ENCODE data around the gene PHB1. TPM values are rescaled to one million over a fixed set of nuclear protein-coding genes. Genes with fewer than 3 reads are reported as not detected.
A peak's percentile ranks its signal among the peaks of the same experiment; 100 is the strongest.
"Not testable (repeated sequence)": the region's sequence is repeated elsewhere in the genome, so short reads cannot be mapped to it uniquely, and the experiment has no call there.

PHB1 gene
- total RNA-seq, 1 experiment from 2014 or later: 325 TPM

DNA sequence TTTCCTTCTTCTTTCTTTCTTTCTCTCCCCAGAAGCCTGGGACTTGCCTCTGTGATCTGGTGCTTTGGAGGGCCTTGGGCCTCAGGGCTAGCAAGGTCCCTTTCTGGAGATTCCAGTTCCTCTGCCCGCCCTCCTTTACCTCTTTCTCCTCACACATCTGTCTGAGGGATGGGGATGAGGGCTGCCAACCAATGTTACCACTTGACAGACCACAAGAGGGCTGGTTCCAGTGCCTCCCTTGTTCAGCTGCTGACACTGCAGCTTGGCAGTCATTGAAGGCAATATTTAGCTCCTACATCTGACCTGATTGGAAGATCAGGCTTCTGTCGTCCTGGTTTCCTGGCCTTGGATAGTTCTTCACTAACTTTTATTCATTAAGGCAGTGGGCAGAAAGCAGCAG, 49.0 kb downstream of the PHB1 start:
- H3K9me3 Mint-ChIP-seq: no peaks in the 10 kb centered on the region
- WGBS (ENCODE audit: extremely low coverage, insufficient read length, low lambda C conversion rate): no CpG with 5 or more reads among the region's 2 CpGs
- H2BK15ac ChIP-seq (ENCODE audit: low read depth, low read length): no peak overlapping the region
- no peaks in the 10 kb centered on the region for H3K36me3 Mint-ChIP-seq (ENCODE audit: insufficient read depth in 1 of 3, low read depth in 3 of 3)
- H2BK5ac ChIP-seq (ENCODE audit: insufficient read length, low read length): no peak overlapping the region
- no peak overlapping the region for H3K23ac ChIP-seq (ENCODE audit: insufficient read length, low read depth, low read length)
- H3K14ac ChIP-seq (ENCODE audit: insufficient read depth, low read length): no peak overlapping the region
- no peak overlapping the region for H2AFZ ChIP-seq (ENCODE audit: low read length)
- peaks cover 26 to 38% of the 10 kb centered on the region in 2 experiments for H3K4me1 Mint-ChIP-seq
- H4K8ac ChIP-seq (replicated peaks; ENCODE audit: insufficient read length, low read depth, low read length): no peak overlapping the region
- H3K27ac Mint-ChIP-seq: peak overlapping the region in 1 of 3 experiments; percentile 41; a peak in 2 of 7 replicates
- DNase-seq: peak; percentile 76
- no peak overlapping the region for H2BK120ac ChIP-seq (ENCODE audit: low read depth, low read length, poor library complexity, severe bottlenecking)
- H3K4me2 ChIP-seq (ENCODE audit: insufficient read depth, insufficient read length, low read length): no peak overlapping the region
- H3K27me3 Mint-ChIP-seq (ENCODE audit: low read depth): no peaks in the 10 kb centered on the region
- no peak overlapping the region for H3T11ph ChIP-seq (ENCODE audit: low read length)
- H2BK20ac ChIP-seq (ENCODE audit: low read depth, low read length, poor library complexity, severe bottlenecking): no peak overlapping the region
- no peak overlapping the region for H3K18ac ChIP-seq (ENCODE audit: insufficient read length, low read depth, low read length)
- H3K56ac ChIP-seq (ENCODE audit: insufficient read length, low read depth, low read length): no peak overlapping the region
- TF ChIP-seq, protein P1, sequence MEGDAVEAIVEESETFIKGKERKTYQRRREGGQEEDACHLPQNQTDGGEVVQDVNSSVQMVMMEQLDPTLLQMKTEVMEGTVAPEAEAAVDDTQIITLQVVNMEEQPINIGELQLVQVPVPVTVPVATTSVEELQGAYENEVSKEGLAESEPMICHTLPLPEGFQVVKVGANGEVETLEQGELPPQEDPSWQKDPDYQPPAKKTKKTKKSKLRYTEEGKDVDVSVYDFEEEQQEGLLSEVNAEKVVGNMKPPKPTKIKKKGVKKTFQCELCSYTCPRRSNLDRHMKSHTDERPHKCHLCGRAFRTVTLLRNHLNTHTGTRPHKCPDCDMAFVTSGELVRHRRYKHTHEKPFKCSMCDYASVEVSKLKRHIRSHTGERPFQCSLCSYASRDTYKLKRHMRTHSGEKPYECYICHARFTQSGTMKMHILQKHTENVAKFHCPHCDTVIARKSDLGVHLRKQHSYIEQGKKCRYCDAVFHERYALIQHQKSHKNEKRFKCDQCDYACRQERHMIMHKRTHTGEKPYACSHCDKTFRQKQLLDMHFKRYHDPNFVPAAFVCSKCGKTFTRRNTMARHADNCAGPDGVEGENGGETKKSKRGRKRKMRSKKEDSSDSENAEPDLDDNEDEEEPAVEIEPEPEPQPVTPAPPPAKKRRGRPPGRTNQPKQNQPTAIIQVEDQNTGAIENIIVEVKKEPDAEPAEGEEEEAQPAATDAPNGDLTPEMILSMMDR (conservative IDR thresholded peaks at IDR 0.05): peak; percentile 56
- no peaks in the 10 kb centered on the region for H3K27me3 ChIP-seq (ENCODE audit: insufficient read depth, low read length)
- H3K27ac ChIP-seq (ENCODE audit: insufficient read length, low read depth, low read length): no peak overlapping the region
- no peak overlapping the region for H4K91ac ChIP-seq (ENCODE audit: insufficient read length, low read depth, low read length)
- H2AK5ac ChIP-seq (ENCODE audit: insufficient read length, low read length): no peak overlapping the region
- H3K79me1 ChIP-seq (ENCODE audit: insufficient read depth, low read depth, low read length, poor library complexity, severe bottlenecking): no peaks in the 10 kb centered on the region
- H3K23me2 ChIP-seq (ENCODE audit: insufficient read length, low read depth, low read length, poor library complexity, severe bottlenecking): peaks cover 12% of the 10 kb centered on the region
- H3K9me3 ChIP-seq (ENCODE audit: control insufficient read depth, low read depth, low read length): no peaks in the 10 kb centered on the region
- no peaks in the 10 kb centered on the region for H4K20me1 ChIP-seq (ENCODE audit: control insufficient read depth, insufficient read depth, insufficient read length)
- H3K4me1 ChIP-seq (ENCODE audit: insufficient read depth, low read length): peaks cover 1% of the 10 kb centered on the region; the same call in 1 of the 2 replicates
- H3K4me3 Mint-ChIP-seq: no peak overlapping the region
- H3K4ac ChIP-seq (ENCODE audit: low read depth, low read length): no peak overlapping the region
- H2BK12ac ChIP-seq (ENCODE audit: insufficient read length, low read depth, low read length): no peak overlapping the region
- no peaks in the 10 kb centered on the region for H3K79me2 ChIP-seq (ENCODE audit: insufficient read depth, low read length)
- H4K5ac ChIP-seq (ENCODE audit: insufficient read length, low read depth, low read length): no peak overlapping the region
- no peak overlapping the region for H3K9ac ChIP-seq (ENCODE audit: extremely low read depth, insufficient read length, low read length)

DNA sequence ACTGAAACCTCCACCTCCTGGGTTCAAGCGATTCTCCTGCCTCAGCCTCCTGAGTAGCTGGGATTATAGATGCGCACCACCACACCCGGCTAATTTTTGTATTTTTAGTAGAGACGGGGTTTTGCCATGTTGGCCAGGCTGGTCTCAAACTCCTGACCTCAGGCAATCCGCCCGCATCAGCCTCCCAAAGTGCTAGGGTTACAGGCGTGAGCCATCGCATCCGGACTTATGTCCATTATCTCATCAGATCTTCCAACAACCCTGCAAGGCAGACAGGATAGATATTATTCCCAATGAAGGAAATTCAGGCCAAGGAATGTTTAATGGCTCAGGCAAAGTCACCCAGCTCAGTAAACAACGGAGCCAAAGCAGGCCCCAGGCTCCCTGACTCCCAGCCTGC, 49.6 kb downstream of the PHB1 start:
- H2BK15ac ChIP-seq (ENCODE audit: low read depth, low read length); H2BK5ac ChIP-seq (ENCODE audit: insufficient read length, low read length); H3K23ac ChIP-seq (ENCODE audit: insufficient read length, low read depth, low read length); H4K20me1 ChIP-seq (ENCODE audit: control insufficient read depth, insufficient read depth, insufficient read length); H3K4ac ChIP-seq (ENCODE audit: low read depth, low read length); H4K5ac ChIP-seq (ENCODE audit: insufficient read length, low read depth, low read length); H3K27me3 Mint-ChIP-seq (ENCODE audit: low read depth); H3K27ac ChIP-seq (ENCODE audit: insufficient read length, low read depth, low read length); H3K56ac ChIP-seq (ENCODE audit: insufficient read length, low read depth, low read length); H3K9me3 Mint-ChIP-seq; H3K36me3 Mint-ChIP-seq (ENCODE audit: insufficient read depth in 1 of 3, low read depth in 3 of 3); H3K14ac ChIP-seq (ENCODE audit: insufficient read depth, low read length); H2BK120ac ChIP-seq (ENCODE audit: low read depth, low read length, poor library complexity, severe bottlenecking); H3K27me3 ChIP-seq (ENCODE audit: insufficient read depth, low read length); H3K79me2 ChIP-seq (ENCODE audit: insufficient read depth, low read length); H2BK12ac ChIP-seq (ENCODE audit: insufficient read length, low read depth, low read length); H2AFZ ChIP-seq (ENCODE audit: low read length); H3K4me1 ChIP-seq (ENCODE audit: insufficient read depth, low read length); H3K9me3 ChIP-seq (ENCODE audit: control insufficient read depth, low read depth, low read length); H3K18ac ChIP-seq (ENCODE audit: insufficient read length, low read depth, low read length); H4K8ac ChIP-seq (replicated peaks; ENCODE audit: insufficient read length, low read depth, low read length); H3K79me1 ChIP-seq (ENCODE audit: insufficient read depth, low read depth, low read length, poor library complexity, severe bottlenecking); H2AK5ac ChIP-seq (ENCODE audit: insufficient read length, low read length); H3K4me3 Mint-ChIP-seq; H4K91ac ChIP-seq (ENCODE audit: insufficient read length, low read depth, low read length); DNase-seq; H3K4me2 ChIP-seq (ENCODE audit: insufficient read depth, insufficient read length, low read length); H3T11ph ChIP-seq (ENCODE audit: low read length); H3K9ac ChIP-seq (ENCODE audit: extremely low read depth, insufficient read length, low read length); H3K27ac Mint-ChIP-seq; H2BK20ac ChIP-seq (ENCODE audit: low read depth, low read length, poor library complexity, severe bottlenecking): not testable (repeated sequence)
- no CpG with 5 or more reads among the region's 10 CpGs for WGBS (ENCODE audit: extremely low coverage, insufficient read length, low lambda C conversion rate)
- peaks cover 15% of the 10 kb centered on the region for H3K23me2 ChIP-seq (ENCODE audit: insufficient read length, low read depth, low read length, poor library complexity, severe bottlenecking)
- H3K4me1 Mint-ChIP-seq: peaks cover 28 to 39% of the 10 kb centered on the region in 2 experiments

All from H9 (cell line).